Measurements from ENCODE around the gene HBA2. TPM values are rescaled to one million over a fixed set of nuclear protein-coding genes. Genes with fewer than 3 reads are reported as not detected.

Gene HBA2
- total and polyA plus RNA-seq, 9 of the 15 experiments (the other 6 are each of a cell fraction or from before 2014, with no cell fraction given): 40.4 to 853 (median 286) TPM

- TF ChIP-seq MGA (IDR thresholded peaks at IDR 0.05) (0 out of 2 replicates have a peak, but pooled peaks have one; percentile 7), SAP30 (IDR thresholded peaks at IDR 0.05; ENCODE audit: borderline replicate concordance, insufficient read depth, low read depth, low read length, poor library complexity, severe bottlenecking) (no peak), NRF1 (conservative IDR thresholded peaks at IDR 0.05 in 1 of 2, IDR thresholded peaks at IDR 0.05 in 1 of 2) (0 out of 4 replicates have a peak, but pooled peaks have one; percentile 8 to 22), ZBTB11 (CRISPR knock-in tag; IDR thresholded peaks at IDR 0.05) (no peak; a peak in 1 of 6 replicates), RBFOX2 (IDR thresholded peaks at IDR 0.05; ENCODE audit: low read depth, low read length) (0 out of 2 replicates have a peak, but pooled peaks have one; percentile 21), AFF1 (IDR thresholded peaks at IDR 0.05; ENCODE audit: low read depth in 1 of 2, partially characterized antibody in 2 of 2) (peak in 1 of 2 experiments; percentile 10)
Measured at GRCh38 chr16:143456-143855, 29.2 kb upstream of the HBA2 start (continued).
